HCT116 (cell line): ENCODE results near the gene CDH1. TPM values are rescaled to one million over a fixed set of nuclear protein-coding genes. Genes with fewer than 3 reads are reported as not detected.

Source experiments
- ATAC-seq: fragments of 200-7000 bp; cut with Tn5 transposase; 2 replicates; pipeline ENCODE4 v1.9.1; 2020; ENCODE audit warnings: mild to moderate bottlenecking, moderate library complexity
- Bru-seq: library from RNA; stranded (reverse); fragments of 400-500 nt; gene quantifications from one replicate; lab custom pipeline; 2021; lab: Mats Ljungman, UMichigan
- BruChase-seq, 2 experiments: library from RNA; stranded (reverse); fragments of 400-500 nt; gene quantifications; one replicate each; lab custom pipeline; 2021; lab: Mats Ljungman, UMichigan
- BruUV-seq: library from RNA; stranded (reverse); fragments of 400-500 nt; replicated peaks from 2 replicates; lab custom pipeline; 2021; lab: Mats Ljungman, UMichigan
- CTCF ChIA-PET: fragments of 300-600 bp; sonication (Branson Sonifier 250); formaldehyde crosslinking; loops from one replicate; lab custom pipeline; 2021; ENCODE audit warnings: antibody characterized with exemption; lab: Charles Lee
- POLR2A ChIA-PET: fragments of 300-600, 350-600 bp; sonication (Branson Sonifier 250); formaldehyde crosslinking; loops from one replicate; lab custom pipeline; 2021; ENCODE audit warnings: antibody characterized with exemption; lab: Charles Lee
- RAD21 ChIA-PET, 2 experiments: fragments of 300-600 bp; sonication (Branson Sonifier 250); formaldehyde crosslinking; loops; one replicate each; lab custom pipeline; 2023; ENCODE audit warnings: low total read pairs in 2 of 2; ENCODE audit not compliant: uncharacterized antibody in 2 of 2, unreplicated experiment in 2 of 2, low non-redundant PET in 1 of 2; lab: Charles Lee
- DNase-seq: peaks from one replicate; pipeline ENCODE4 v3.0.0-alpha.2; 2010; ENCODE audit warnings: low read depth, low spot score
- H2AFZ ChIP-seq: fragments of 200-600 bp; shearing (Covaris generic), sonication (generic); 2 replicates; pipeline ENCODE4 v1.6.1; 2017; ENCODE audit warnings: low read depth, mixed run types, mixed read lengths, antibody characterized with exemption, low read length; ENCODE audit not compliant: poor library complexity, severe bottlenecking
- H3K27ac ChIP-seq: 2 replicates; pipeline ENCODE4 v1.5.1; 2012; ENCODE audit warnings: low read depth, low read length
- H3K27me3 ChIP-seq: fragments of 200-600 bp; sonication (generic); 2 replicates; pipeline ENCODE4 v1.6.1; 2016; ENCODE audit warnings: mixed run types, low read length, mixed read lengths; ENCODE audit not compliant: insufficient read depth
- H3K36me3 ChIP-seq, 2 experiments: fragments of 200-500 bp in 1 of 2; fragments of 200-600 bp in 1 of 2; sonication (Bioruptor generic) in 1 of 2; sonication (generic) in 1 of 2; 2 replicates each; pipeline versions ENCODE4 v1.5.1 to v1.6.1; 2014 to 2016; ENCODE audit warnings: low read length in 2 of 2, inconsistent platforms in 1 of 2, mixed read lengths in 1 of 2, mixed run types in 1 of 2; ENCODE audit not compliant: insufficient read depth in 2 of 2, control insufficient read depth in 1 of 2
- H3K4me1 ChIP-seq, 2 experiments: fragments of 200-600 bp in 1 of 2; sonication (generic) in 1 of 2; 2 replicates each; pipeline versions ENCODE4 v1.5.1 to v1.6.1; 2012 to 2017; ENCODE audit warnings: low read length in 2 of 2, inconsistent platforms in 1 of 2, mild to moderate bottlenecking in 1 of 2, mixed read lengths in 1 of 2, mixed run types in 1 of 2, moderate library complexity in 1 of 2; ENCODE audit not compliant: insufficient read depth in 2 of 2, control insufficient read depth in 1 of 2
- H3K4me2 ChIP-seq: fragments of 200-600 bp; sonication (generic); 2 replicates; pipeline ENCODE4 v1.6.1; 2017; ENCODE audit warnings: mixed run types, low read length, mixed read lengths
- H3K4me3 ChIP-seq, 2 experiments: fragments of 200-600 bp in 1 of 2; sonication (generic) in 1 of 2; replicated peaks in 1 of 2; 2 replicates each; pipeline ENCODE4 v1.5.1; 2011 to 2016; ENCODE audit warnings: low read length in 2 of 2, control low read depth in 1 of 2, low read depth in 1 of 2, mild to moderate bottlenecking in 1 of 2, mixed read lengths in 1 of 2, mixed run types in 1 of 2
- H3K79me2 ChIP-seq: fragments of 200-600 bp; sonication (generic); 2 replicates; pipeline ENCODE4 v1.6.1; 2017; ENCODE audit warnings: mild to moderate bottlenecking, mixed run types, low read length, moderate library complexity, mixed read lengths; ENCODE audit not compliant: insufficient read depth
- H3K9ac ChIP-seq: fragments of 200-600 bp; sonication (generic); 2 replicates; pipeline ENCODE4 v1.6.1; 2016; ENCODE audit warnings: low read length, mixed read lengths
- H3K9me2 ChIP-seq: fragments of 200-600 bp; sonication (generic), shearing (Covaris generic); 2 replicates; pipeline ENCODE4 v1.6.1; 2017; ENCODE audit warnings: mixed run types, mild to moderate bottlenecking, moderate library complexity; ENCODE audit not compliant: insufficient read depth
- H3K9me3 ChIP-seq, 2 experiments: fragments of 200-500 bp in 1 of 2; fragments of 200-600 bp in 1 of 2; sonication (Bioruptor generic) in 1 of 2; sonication (generic) in 1 of 2; 2 replicates each; pipeline ENCODE4 v1.6.1; 2014 to 2017; ENCODE audit warnings: low read length in 2 of 2, mixed read lengths in 2 of 2, inconsistent platforms in 1 of 2, low read depth in 1 of 2, mild to moderate bottlenecking in 1 of 2, mixed run types in 1 of 2, moderate library complexity in 1 of 2; ENCODE audit not compliant: control insufficient read depth in 1 of 2, insufficient read depth in 1 of 2
- H4K20me1 ChIP-seq: fragments of 200-600 bp; sonication (generic), shearing (Covaris generic); 2 replicates; pipeline ENCODE4 v1.6.1; 2017; ENCODE audit warnings: mixed run types, mild to moderate bottlenecking, moderate library complexity; ENCODE audit not compliant: insufficient read depth
- ATF3 ChIP-seq: IDR thresholded peaks from 2 replicates; pipeline ENCODE4 v1.6.1; 2012
- CEBPB ChIP-seq: IDR thresholded peaks from 2 replicates; pipeline ENCODE4 v1.6.1; 2012; ENCODE audit warnings: low read depth
- CTCF ChIP-seq, 3 experiments: fragments of 200-600 bp in 1 of 3; sonication (generic) in 1 of 3; IDR thresholded peaks in 2 of 3; conservative IDR thresholded peaks in 1 of 3; 2 replicates each; pipeline ENCODE4 v1.5.1; 2012 to 2017; ENCODE audit warnings: low read depth in 2 of 3, low read length in 2 of 3, antibody characterized with exemption in 1 of 3, borderline replicate concordance in 1 of 3, control low read depth in 1 of 3, mild to moderate bottlenecking in 1 of 3, mixed read lengths in 1 of 3, mixed run types in 1 of 3, moderate library complexity in 1 of 3; ENCODE audit not compliant: insufficient read depth in 1 of 3
- EGR1 ChIP-seq: IDR thresholded peaks from 2 replicates; pipeline ENCODE4 v1.6.1; 2012; ENCODE audit warnings: low read depth
- ELF1 ChIP-seq: IDR thresholded peaks from 2 replicates; pipeline ENCODE4 v1.6.1; 2012; ENCODE audit warnings: low read depth, borderline replicate concordance
- EZH2 ChIP-seq: fragments of 200-600 bp; sonication (generic); IDR thresholded peaks from 2 replicates; pipeline ENCODE4 v1.6.1; 2017; ENCODE audit warnings: antibody characterized with exemption, mixed run types
- EZH2phosphoT487 ChIP-seq: fragments of 200-600 bp; IDR thresholded peaks from 2 replicates; pipeline ENCODE4 v1.6.1; 2018; ENCODE audit warnings: antibody characterized with exemption, borderline replicate concordance
- POLR2AphosphoS5 ChIP-seq: IDR thresholded peaks from 2 replicates; pipeline ENCODE4 v1.6.1; 2011; ENCODE audit warnings: mild to moderate bottlenecking, low read depth, low read length, moderate library complexity
- RAD21 ChIP-seq: IDR thresholded peaks from 2 replicates; pipeline ENCODE4 v1.6.1; 2012; ENCODE audit warnings: low read depth, mild to moderate bottlenecking
- REST ChIP-seq: IDR thresholded peaks from 2 replicates; pipeline ENCODE4 v1.6.1; 2012; ENCODE audit warnings: low read depth
- SIN3A ChIP-seq: IDR thresholded peaks from 2 replicates; pipeline ENCODE4 v1.6.1; 2012; ENCODE audit warnings: low read depth
- SP1 ChIP-seq: IDR thresholded peaks from 2 replicates; pipeline ENCODE4 v1.6.1; 2012; ENCODE audit warnings: low read depth
- SRF ChIP-seq: IDR thresholded peaks from 2 replicates; pipeline ENCODE4 v1.6.1; 2012; ENCODE audit warnings: low read depth
- TCF7L2 ChIP-seq: IDR thresholded peaks from 2 replicates; pipeline ENCODE4 v1.7.0; 2011; ENCODE audit warnings: borderline replicate concordance, inconsistent platforms; ENCODE audit not compliant: insufficient read depth, insufficient read length; ENCODE audit errors: extremely low read depth
- YY1 ChIP-seq: IDR thresholded peaks from 2 replicates; pipeline ENCODE4 v1.6.1; 2011; ENCODE audit warnings: low read length, low read depth, moderate library complexity, mild to moderate bottlenecking; ENCODE audit not compliant: insufficient replicate concordance; ENCODE audit errors: extremely low read depth
- ZBTB33 ChIP-seq: IDR thresholded peaks from 2 replicates; pipeline ENCODE4 v1.6.1; 2011; ENCODE audit warnings: mild to moderate bottlenecking, low read length, moderate library complexity; ENCODE audit not compliant: insufficient replicate concordance; ENCODE audit errors: extremely low read depth
- intact Hi-C: fragments of 100-400 bp; cut with micrococcal nuclease; formaldehyde crosslinking; loops from 2 replicates; pipeline ENCODE4 v1.10.0; 2022
- long read RNA-seq: library from polyadenylated mRNA; unstranded; transcript quantifications from one replicate; pipeline ENCODE4 v2.0.0, GENCODE V29; 2021; ENCODE audit not compliant: unreplicated experiment
- polyA plus RNA-seq: library from polyadenylated mRNA; unstranded; fragments of >200 nt; gene quantifications from 2 replicates; pipeline ENCODE4 v1.2.1, GENCODE V29; 2012; ENCODE audit warnings: missing spikeins
- total RNA-seq: library from RNA; stranded (reverse); gene quantifications from one replicate; pipeline ENCODE4 v1.2.1, GENCODE V29; 2021; ENCODE audit not compliant: unreplicated experiment

The CDH1 gene
- total RNA-seq (73.2 TPM), Bru-seq, nascent RNA (percentile 86 among the genes with signal in this experiment), BruChase-seq, experiment 1, labeled RNA remaining after a 6-hour chase (percentile 87 among the genes with signal in this experiment), BruChase-seq, experiment 2, labeled RNA remaining after a 2-hour chase (percentile 75 among the genes with signal in this experiment)
- 74.6 and 136 TPM in 2 replicates for polyA plus RNA-seq
- long read RNA-seq, full-length matches to known transcripts: 3 of 40 reads
- long read RNA-seq, partial matches to known transcripts: 35 of 40 reads
- long read RNA-seq, other reads (novel, unspliced or antisense): 2 of 40 reads

- H3K27me3 ChIP-seq: no peaks in the 10 kb centered on the region
- H3K9me2 ChIP-seq: no peaks in the 10 kb centered on the region
- CTCF ChIA-PET: no interaction called here
- ATAC-seq (peak; percentile 89), DNase-seq (peak; percentile 73)
- peak within 1 kb of the TSS; percentile 85 for H3K9ac ChIP-seq
- peak within 1 kb of the TSS; percentile 96 for H3K4me2 ChIP-seq
- peaks cover 0 to 3% of the 10 kb centered on the region in 2 experiments; a peak in 1 of 4 replicates for H3K36me3 ChIP-seq
- BruUV-seq: no TSS peak
- POLR2A ChIA-PET: interaction anchor here (0.6 to 1.3 kb wide), 10 partner anchors 9 to 989 kb away, joined by 3 to 6 read pairs (median 4); partner anchors contain the start of gene NQO1
- RAD21 ChIA-PET: interaction anchor here in 1 of 2 experiments (0.7 to 1.8 kb wide), 2 partner anchors 30 to 327 kb away, joined by 3 to 4 read pairs; no protein-coding TSS in a partner anchor
- H2AFZ ChIP-seq: peak within 1 kb of the TSS; percentile 90
- intact Hi-C loops: no loop called here
- H3K9me3 ChIP-seq: no peaks in the 10 kb centered on the region
- peak within 1 kb of the TSS; percentile 58 for H3K27ac ChIP-seq
- H3K4me3 ChIP-seq: peak within 1 kb of the TSS; percentile 79 to 86
- peaks cover 39 to 52% of the 10 kb centered on the region in 2 experiments for H3K4me1 ChIP-seq
- no peaks in the 10 kb centered on the region for H4K20me1 ChIP-seq
- peaks cover 28% of the 10 kb centered on the region for H3K79me2 ChIP-seq
- TF ChIP-seq CTCF (IDR thresholded peaks at IDR 0.05 in 2 of 3, conservative IDR thresholded peaks at IDR 0.05 in 1 of 3; ENCODE audit: borderline replicate concordance in 1 of 3, insufficient read depth in 1 of 3, low read depth in 2 of 3, low read length in 2 of 3): no peak
- TF ChIP-seq TCF7L2: no peak
- TF ChIP-seq ATF3: no peak
- no peak for TF ChIP-seq CEBPB
- TF ChIP-seq POLR2AphosphoS5: peak; percentile 99
- peak; percentile 90 for TF ChIP-seq SIN3A
- TF ChIP-seq ELF1: no peak
- no peak for TF ChIP-seq SRF
- TF ChIP-seq EZH2: no peak
- no peak for TF ChIP-seq EZH2phosphoT487
- 0 out of 2 replicates have a peak, but pooled peaks have one; percentile 5 for TF ChIP-seq RAD21
- peak; percentile 29 for TF ChIP-seq YY1
- TF ChIP-seq REST: no peak
- TF ChIP-seq SP1: peak; percentile 66; the same call in 1 of the 2 replicates
- no peak for TF ChIP-seq ZBTB33
- 0 out of 2 replicates have a peak, but pooled peaks have one; percentile 28 for TF ChIP-seq EGR1
Measured at GRCh38 chr16:68737046-68737729, at the start of gene CDH1. Gene CDH1 (plus strand): TSS chr16:68737292. CDS start chr16:68737416, 124 bp downstream.
